A549 (cell line): ENCODE data around the gene LRRC37A. TPM values are rescaled to one million over a fixed set of nuclear protein-coding genes. Genes with fewer than 3 reads are reported as not detected.
A peak's percentile ranks its signal among the peaks of the same experiment; 100 is the strongest.

ENCODE experiments used
- BCL3 ChIP-seq: fragments of >200 bp; sonication (Bioruptor Twin); formaldehyde crosslinking; IDR thresholded peaks from 3 replicates; pipeline ENCODE4 v1.6.1; 2016
- CHD2 ChIP-seq: fragments of 150-350 bp; IDR thresholded peaks from 2 replicates; pipeline ENCODE4 v1.6.1; 2014; ENCODE audit warnings: low read length; ENCODE audit not compliant: partially characterized antibody
- EHF ChIP-seq: fragments of 250-450 bp; sonication (Bioruptor Pico); IDR thresholded peaks from 2 replicates; pipeline ENCODE4 v1.5.0; 2020; ENCODE audit warnings: mild to moderate bottlenecking
- EHMT2 ChIP-seq: fragments of 200-600 bp; sonication (generic); IDR thresholded peaks from 2 replicates; pipeline ENCODE4 v1.6.1; 2016; ENCODE audit warnings: antibody characterized with exemption, low read depth, mild to moderate bottlenecking, moderate library complexity
- EP300 ChIP-seq, 2 experiments: fragments of >200 bp; sonication (Bioruptor Twin); formaldehyde crosslinking; IDR thresholded peaks; 2 replicates in 1 of 2; 3 replicates in 1 of 2; pipeline ENCODE4 v1.6.1; 2016 to 2017
- ESRRA ChIP-seq: fragments of 150-350 bp; IDR thresholded peaks from 2 replicates; pipeline ENCODE4 v1.6.1; 2014; ENCODE audit warnings: mild to moderate bottlenecking, low read length, borderline replicate concordance
- FOSB ChIP-seq: fragments of 250-450 bp; sonication (Bioruptor Pico); IDR thresholded peaks from 2 replicates; pipeline ENCODE4 v1.5.0; 2020; ENCODE audit warnings: mild to moderate bottlenecking, moderate library complexity
- FOSL2 ChIP-seq, 2 experiments: fragments of 450-650 bp in 1 of 2; fragments of >200 bp in 1 of 2; sonication (Bioruptor Twin) in 1 of 2; formaldehyde crosslinking; IDR thresholded peaks; 2 replicates each; pipeline versions ENCODE4 v1.5.0 to v1.6.1; 2016 to 2020; ENCODE audit warnings: mild to moderate bottlenecking in 1 of 2, moderate library complexity in 1 of 2
- FOXS1 ChIP-seq: fragments of 250-450 bp; sonication (Bioruptor Pico); IDR thresholded peaks from 2 replicates; pipeline ENCODE4 v1.5.0; 2020; ENCODE audit warnings: mild to moderate bottlenecking, moderate library complexity
- HEYL ChIP-seq: fragments of 250-450 bp; sonication (Bioruptor Pico); IDR thresholded peaks from 2 replicates; pipeline ENCODE4 v1.8.0; 2021; ENCODE audit warnings: mild to moderate bottlenecking, moderate library complexity
- HOXA7 ChIP-seq: fragments of 250-450 bp; sonication (Bioruptor Pico); IDR thresholded peaks from 2 replicates; pipeline ENCODE4 v1.5.0; 2020; ENCODE audit warnings: mild to moderate bottlenecking, moderate library complexity
- HOXB13 ChIP-seq: fragments of 250-450 bp; sonication (Bioruptor Pico); IDR thresholded peaks from 2 replicates; pipeline ENCODE4 v1.5.0; 2020; ENCODE audit warnings: low read depth, mild to moderate bottlenecking, moderate library complexity
- HOXB5 ChIP-seq: fragments of 250-450 bp; sonication (Bioruptor Pico); IDR thresholded peaks from 2 replicates; pipeline ENCODE4 v1.5.0; 2020; ENCODE audit warnings: mild to moderate bottlenecking, moderate library complexity
- JUN ChIP-seq, 2 experiments: fragments of >200 bp; sonication (Bioruptor Twin); formaldehyde crosslinking; IDR thresholded peaks; 2 replicates in 1 of 2; 3 replicates in 1 of 2; pipeline ENCODE4 v1.6.1; 2016 to 2017
- JUNB ChIP-seq: fragments of >200 bp; sonication (Bioruptor Twin); formaldehyde crosslinking; IDR thresholded peaks from 2 replicates; pipeline ENCODE4 v1.6.1; 2016
- KDM1A ChIP-seq: fragments of 200-600 bp; sonication (generic); IDR thresholded peaks from 2 replicates; pipeline ENCODE4 v1.6.1; 2016; ENCODE audit warnings: low read depth, mild to moderate bottlenecking
- KDM5A ChIP-seq: fragments of 200-600 bp; sonication (generic); IDR thresholded peaks from 2 replicates; pipeline ENCODE4 v1.6.1; 2016; ENCODE audit warnings: antibody characterized with exemption, mild to moderate bottlenecking
- MAFK ChIP-seq: fragments of 450-650 bp; IDR thresholded peaks from 2 replicates; pipeline ENCODE4 v1.6.1; 2014; ENCODE audit not compliant: partially characterized antibody
- MAZ ChIP-seq: fragments of 150-350 bp; IDR thresholded peaks from 2 replicates; pipeline ENCODE4 v1.6.1; 2014; ENCODE audit warnings: antibody characterized with exemption, low read depth, low read length, borderline replicate concordance
- MYC ChIP-seq: IDR thresholded peaks from 2 replicates; pipeline ENCODE4 v1.6.1; 2012; ENCODE audit warnings: mild to moderate bottlenecking, inconsistent platforms, low read length, improper control_type of control experiment, borderline replicate concordance
- NPAS2 ChIP-seq: fragments of 250-450 bp; sonication (Bioruptor Pico); IDR thresholded peaks from 2 replicates; pipeline ENCODE4 v1.8.0; 2022; ENCODE audit warnings: mild to moderate bottlenecking, moderate library complexity, borderline replicate concordance
- NR3C1 ChIP-seq: fragments of >200 bp; sonication (Bioruptor Twin); formaldehyde crosslinking; IDR thresholded peaks from 3 replicates; pipeline ENCODE4 v1.6.1; 2017
- POLR2AphosphoS2 ChIP-seq: conservative IDR thresholded peaks from 2 replicates; pipeline ENCODE4 v1.6.1; 2012; ENCODE audit warnings: low read length, improper control_type of control experiment, inconsistent platforms
- RAD21 ChIP-seq, 2 experiments: fragments of >200 bp in 1 of 2; sonication (Bioruptor Twin) in 1 of 2; formaldehyde crosslinking in 1 of 2; IDR thresholded peaks in 1 of 2; conservative IDR thresholded peaks in 1 of 2; 2 replicates in 1 of 2; 3 replicates in 1 of 2; pipeline ENCODE4 v1.6.1; 2012 to 2018; ENCODE audit warnings: inconsistent platforms in 1 of 2
- RARB ChIP-seq: fragments of 250-450 bp; sonication (Bioruptor Pico); IDR thresholded peaks from 2 replicates; pipeline ENCODE4 v1.8.0; 2021; ENCODE audit warnings: mild to moderate bottlenecking, moderate library complexity
- RCOR1 ChIP-seq: fragments of 150-350 bp; IDR thresholded peaks from 2 replicates; pipeline ENCODE4 v1.6.1; 2014; ENCODE audit warnings: antibody characterized with exemption, low read length, low read depth
- SMC3 ChIP-seq: fragments of >200 bp; sonication (Bioruptor Twin); formaldehyde crosslinking; IDR thresholded peaks from 3 replicates; pipeline ENCODE4 v1.6.1; 2018; ENCODE audit warnings: inconsistent platforms
- SREBF2 ChIP-seq: fragments of 450-650 bp; IDR thresholded peaks from 2 replicates; pipeline ENCODE4 v1.6.1; 2014; ENCODE audit warnings: mild to moderate bottlenecking, moderate library complexity
- TP53 ChIP-seq: fragments of 250-450 bp; sonication (Bioruptor Pico); IDR thresholded peaks from 2 replicates; pipeline ENCODE4 v1.5.0; 2021; ENCODE audit warnings: mild to moderate bottlenecking, moderate library complexity
- ZFP36 ChIP-seq: fragments of 450-650 bp; IDR thresholded peaks from 2 replicates; pipeline ENCODE4 v1.6.1; 2014; ENCODE audit warnings: borderline replicate concordance; ENCODE audit not compliant: partially characterized antibody
- ZSCAN20 ChIP-seq: fragments of 250-450 bp; sonication (Bioruptor Pico); IDR thresholded peaks from 2 replicates; pipeline ENCODE4 v1.8.0; 2022; ENCODE audit warnings: mild to moderate bottlenecking, moderate library complexity
- polyA plus RNA-seq, 4 experiments: library from polyadenylated mRNA; depleted of rRNA in 3 of 4; stranded (reverse); fragments of >200 nt; fragmentation: RNase III in 1 of 4; extraction: RNeasy Plus Mini Kit Qiagen cat#74134 plus additional on column Dnase treatment in 1 of 4; gene quantifications; 2 replicates in 3 of 4; 3 replicates in 1 of 4; pipeline ENCODE4 v1.2.3, GENCODE V29; 2011 to 2017
- TF ChIP-seq, protein P1 (sequence below): fragments of 200-600 bp; sonication (generic); IDR thresholded peaks from 2 replicates; pipeline ENCODE4 v1.6.1; 2016; ENCODE audit warnings: antibody characterized with exemption, mild to moderate bottlenecking, moderate library complexity
- TF ChIP-seq, protein P2 (sequence below): fragments of >200 bp; sonication (Bioruptor Twin); formaldehyde crosslinking; IDR thresholded peaks from 2 replicates; pipeline ENCODE4 v1.6.1; 2016
- TF ChIP-seq, protein P3 (sequence below): IDR thresholded peaks from 2 replicates; pipeline ENCODE4 v1.6.1; 2012
- TF ChIP-seq, protein P4 (sequence below): fragments of 250-450 bp; sonication (Bioruptor Pico); IDR thresholded peaks from 2 replicates; pipeline ENCODE4 v1.5.0; 2021; ENCODE audit warnings: mild to moderate bottlenecking, moderate library complexity, borderline replicate concordance

Gene LRRC37A
- polyA plus RNA-seq, 2 of the 4 experiments (the other 2 are of a cell fraction) = 0.36 to 2.4 TPM

- TF ChIP-seq, protein P1, sequence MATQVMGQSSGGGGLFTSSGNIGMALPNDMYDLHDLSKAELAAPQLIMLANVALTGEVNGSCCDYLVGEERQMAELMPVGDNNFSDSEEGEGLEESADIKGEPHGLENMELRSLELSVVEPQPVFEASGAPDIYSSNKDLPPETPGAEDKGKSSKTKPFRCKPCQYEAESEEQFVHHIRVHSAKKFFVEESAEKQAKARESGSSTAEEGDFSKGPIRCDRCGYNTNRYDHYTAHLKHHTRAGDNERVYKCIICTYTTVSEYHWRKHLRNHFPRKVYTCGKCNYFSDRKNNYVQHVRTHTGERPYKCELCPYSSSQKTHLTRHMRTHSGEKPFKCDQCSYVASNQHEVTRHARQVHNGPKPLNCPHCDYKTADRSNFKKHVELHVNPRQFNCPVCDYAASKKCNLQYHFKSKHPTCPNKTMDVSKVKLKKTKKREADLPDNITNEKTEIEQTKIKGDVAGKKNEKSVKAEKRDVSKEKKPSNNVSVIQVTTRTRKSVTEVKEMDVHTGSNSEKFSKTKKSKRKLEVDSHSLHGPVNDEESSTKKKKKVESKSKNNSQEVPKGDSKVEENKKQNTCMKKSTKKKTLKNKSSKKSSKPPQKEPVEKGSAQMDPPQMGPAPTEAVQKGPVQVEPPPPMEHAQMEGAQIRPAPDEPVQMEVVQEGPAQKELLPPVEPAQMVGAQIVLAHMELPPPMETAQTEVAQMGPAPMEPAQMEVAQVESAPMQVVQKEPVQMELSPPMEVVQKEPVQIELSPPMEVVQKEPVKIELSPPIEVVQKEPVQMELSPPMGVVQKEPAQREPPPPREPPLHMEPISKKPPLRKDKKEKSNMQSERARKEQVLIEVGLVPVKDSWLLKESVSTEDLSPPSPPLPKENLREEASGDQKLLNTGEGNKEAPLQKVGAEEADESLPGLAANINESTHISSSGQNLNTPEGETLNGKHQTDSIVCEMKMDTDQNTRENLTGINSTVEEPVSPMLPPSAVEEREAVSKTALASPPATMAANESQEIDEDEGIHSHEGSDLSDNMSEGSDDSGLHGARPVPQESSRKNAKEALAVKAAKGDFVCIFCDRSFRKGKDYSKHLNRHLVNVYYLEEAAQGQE = 0 out of 2 replicates have a peak, but pooled peaks have one; percentile 1
- no peak for TF ChIP-seq MAZ
- TF ChIP-seq NPAS2 = peak; percentile 27; the same call in 1 of the 2 replicates
- no peak for TF ChIP-seq FOXS1 (CRISPR knock-in tag)
- no peak for TF ChIP-seq NR3C1
- TF ChIP-seq FOSL2 (IDR thresholded peaks at IDR 0.05) = no peak
- TF ChIP-seq FOSL2 (CRISPR knock-in tag; IDR thresholded peaks at IDR 0.05) = peak; percentile 33; the same call in 1 of the 2 replicates
- no peak for TF ChIP-seq KDM5A
- no peak for TF ChIP-seq EHMT2
- peak; percentile 90 for TF ChIP-seq EHF (CRISPR knock-in tag)
- TF ChIP-seq JUNB = no peak
- TF ChIP-seq ZSCAN20 (CRISPR knock-in tag) = peak; percentile 69; the same call in 1 of the 2 replicates
- TF ChIP-seq ESRRA = no peak
- TF ChIP-seq SMC3 = peak; percentile 34; the same call in 1 of the 3 replicates
- TF ChIP-seq, protein P2, sequence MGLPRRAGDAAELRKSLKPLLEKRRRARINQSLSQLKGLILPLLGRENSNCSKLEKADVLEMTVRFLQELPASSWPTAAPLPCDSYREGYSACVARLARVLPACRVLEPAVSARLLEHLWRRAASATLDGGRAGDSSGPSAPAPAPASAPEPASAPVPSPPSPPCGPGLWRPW = no peak
- TF ChIP-seq JUN (IDR thresholded peaks at IDR 0.05) = peak in 1 of 2 experiments; percentile 67; a peak in 3 of 5 replicates
- no peak for TF ChIP-seq RCOR1
- TF ChIP-seq HEYL (CRISPR knock-in tag) = 0 out of 2 replicates have a peak, but pooled peaks have one; percentile 18
- TF ChIP-seq RAD21 (conservative IDR thresholded peaks at IDR 0.05 in 1 of 2, IDR thresholded peaks at IDR 0.05 in 1 of 2) = peak in 1 of 2 experiments; percentile 34; a peak in 1 of 5 replicates
- peak; percentile 59; the same call in 1 of the 2 replicates for TF ChIP-seq MYC
- TF ChIP-seq HOXB13 = peak; percentile 89
- no peak for TF ChIP-seq TP53 (CRISPR knock-in tag)
- no peak for TF ChIP-seq EP300 (IDR thresholded peaks at IDR 0.05)
- no peak for TF ChIP-seq RARB (CRISPR knock-in tag)
- TF ChIP-seq HOXB5 (CRISPR knock-in tag) = peak; percentile 92
- TF ChIP-seq CHD2 = peak; percentile 17
- TF ChIP-seq, protein P3, sequence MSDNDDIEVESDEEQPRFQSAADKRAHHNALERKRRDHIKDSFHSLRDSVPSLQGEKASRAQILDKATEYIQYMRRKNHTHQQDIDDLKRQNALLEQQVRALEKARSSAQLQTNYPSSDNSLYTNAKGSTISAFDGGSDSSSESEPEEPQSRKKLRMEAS = peak; percentile 66
- no peak for TF ChIP-seq ZFP36
- no peak for TF ChIP-seq POLR2AphosphoS2
- TF ChIP-seq HOXA7 (CRISPR knock-in tag) = no peak
- TF ChIP-seq KDM1A = no peak
- peak; percentile 80; the same call in 2 of the 3 replicates for TF ChIP-seq BCL3
- TF ChIP-seq, protein P4, sequence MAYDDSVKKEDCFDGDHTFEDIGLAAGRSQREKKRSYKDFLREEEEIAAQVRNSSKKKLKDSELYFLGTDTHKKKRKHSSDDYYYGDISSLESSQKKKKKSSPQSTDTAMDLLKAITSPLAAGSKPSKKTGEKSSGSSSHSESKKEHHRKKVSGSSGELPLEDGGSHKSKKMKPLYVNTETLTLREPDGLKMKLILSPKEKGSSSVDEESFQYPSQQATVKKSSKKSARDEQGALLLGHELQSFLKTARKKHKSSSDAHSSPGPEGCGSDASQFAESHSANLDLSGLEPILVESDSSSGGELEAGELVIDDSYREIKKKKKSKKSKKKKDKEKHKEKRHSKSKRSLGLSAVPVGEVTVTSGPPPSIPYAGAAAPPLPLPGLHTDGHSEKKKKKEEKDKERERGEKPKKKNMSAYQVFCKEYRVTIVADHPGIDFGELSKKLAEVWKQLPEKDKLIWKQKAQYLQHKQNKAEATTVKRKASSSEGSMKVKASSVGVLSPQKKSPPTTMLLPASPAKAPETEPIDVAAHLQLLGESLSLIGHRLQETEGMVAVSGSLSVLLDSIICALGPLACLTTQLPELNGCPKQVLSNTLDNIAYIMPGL (CRISPR knock-in tag) = peak; percentile 35; the same call in 1 of the 2 replicates
- TF ChIP-seq FOSB (CRISPR knock-in tag) = no peak
- TF ChIP-seq SREBF2 = no peak
- no peak for TF ChIP-seq MAFK
- TF ChIP-seq, all 56 proteins: peak for 22
These were observed 28.0 kb upstream of the LRRC37A start (continued) for GRCh38 chr17:46266656-46267544.
